Subcutaneous abdominal adipose tissue (tissue), 5 donors: ENCODE measurements around the gene MAGEB4.
"Not testable (repeated sequence)": the region's sequence is repeated elsewhere in the genome, so short reads cannot be mapped to it uniquely, and the experiment has no call there.

Source experiments
- H3K27ac ChIP-seq: one replicate; pipeline ENCODE4 v1.7.0; 2013; ENCODE audit warnings: low read depth, mild to moderate bottlenecking, inconsistent platforms, low read length, moderate library complexity
- H3K27me3 ChIP-seq, 5 donors: one replicate each; pipeline ENCODE4 v1.7.0; 2013; ENCODE audit warnings: low read length in 5 of 5, inconsistent platforms in 1 of 5; ENCODE audit not compliant: control insufficient read depth in 5 of 5, insufficient read depth in 4 of 5
- H3K36me3 ChIP-seq, 5 donors: one replicate each; pipeline ENCODE4 v1.7.0; 2013; ENCODE audit warnings: low read length in 5 of 5; ENCODE audit not compliant: control insufficient read depth in 5 of 5, insufficient read depth in 5 of 5
- H3K4me1 ChIP-seq, 5 donors: one replicate each; pipeline ENCODE4 v1.7.0; 2013; ENCODE audit warnings: low read length in 5 of 5, mild to moderate bottlenecking in 3 of 5, moderate library complexity in 1 of 5; ENCODE audit not compliant: control insufficient read depth in 5 of 5, insufficient read depth in 5 of 5
- H3K4me3 ChIP-seq, 5 donors: one replicate each; pipeline ENCODE4 v1.7.0; 2013; ENCODE audit warnings: low read length in 5 of 5, low read depth in 1 of 5
- H3K9ac ChIP-seq, 5 donors: one replicate each; pipeline ENCODE4 v1.7.0; 2013; ENCODE audit warnings: low read length in 5 of 5, mild to moderate bottlenecking in 4 of 5, moderate library complexity in 3 of 5
- H3K9me3 ChIP-seq, 5 donors: one replicate each; pipeline ENCODE4 v1.7.0; 2013; ENCODE audit warnings: low read length in 5 of 5; ENCODE audit not compliant: control insufficient read depth in 5 of 5
- donor health status: healthy.
- donor health status: healthy.
- donor health status: healthy.
- donor health status: healthy.
- donor health status: healthy.

Gene MAGEB4, protein sequence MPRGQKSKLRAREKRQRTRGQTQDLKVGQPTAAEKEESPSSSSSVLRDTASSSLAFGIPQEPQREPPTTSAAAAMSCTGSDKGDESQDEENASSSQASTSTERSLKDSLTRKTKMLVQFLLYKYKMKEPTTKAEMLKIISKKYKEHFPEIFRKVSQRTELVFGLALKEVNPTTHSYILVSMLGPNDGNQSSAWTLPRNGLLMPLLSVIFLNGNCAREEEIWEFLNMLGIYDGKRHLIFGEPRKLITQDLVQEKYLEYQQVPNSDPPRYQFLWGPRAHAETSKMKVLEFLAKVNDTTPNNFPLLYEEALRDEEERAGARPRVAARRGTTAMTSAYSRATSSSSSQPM

GRCh38 chrX:30241724-30242415, at the start of gene MAGEB4:
MAGEB4 (plus strand) TSS chrX:30242000; CDS start chrX:30242136, 136 bp downstream.
- no peak within 1 kb of the TSS for H3K4me3 ChIP-seq
- H3K9ac ChIP-seq = no peak within 1 kb of the TSS
- H3K27ac ChIP-seq = no peak within 1 kb of the TSS
- H3K27me3 ChIP-seq = peaks cover 3 to 23% (median 6%) of the 10 kb centered on the region in 5 donors
- no peaks in the 10 kb centered on the region for H3K4me1 ChIP-seq
- H3K36me3 ChIP-seq = no peaks in the 10 kb centered on the region
- no peaks in the 10 kb centered on the region for H3K9me3 ChIP-seq

GRCh38 chrX:30193910-30194309, 47.9 kb upstream of the MAGEB4 start:
- not testable (repeated sequence) for H3K4me3 ChIP-seq, H3K4me1 ChIP-seq, H3K9ac ChIP-seq, H3K27ac ChIP-seq, H3K36me3 ChIP-seq, H3K9me3 ChIP-seq
- H3K27me3 ChIP-seq = peaks cover 0 to 10% (median 3%) of the 10 kb centered on the region in 5 donors

DNA sequence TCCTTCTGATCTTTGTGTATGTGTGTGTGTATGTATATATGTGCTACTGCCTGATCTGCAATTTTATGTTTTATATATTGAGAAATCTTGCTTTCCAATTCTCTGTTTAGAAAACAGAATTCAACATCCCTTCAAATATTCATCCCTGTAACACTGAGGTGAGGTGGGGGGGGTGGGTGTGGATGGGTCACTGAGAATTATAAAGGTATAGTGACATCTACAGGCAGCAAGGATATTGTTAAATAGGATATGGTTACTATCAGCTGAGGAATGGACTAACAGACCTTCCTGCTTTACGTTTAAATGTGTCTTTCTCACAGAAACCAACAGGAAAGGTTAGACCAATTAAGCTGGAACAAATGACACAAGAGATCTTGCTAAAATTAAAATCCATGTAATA, 45.5 kb upstream of the MAGEB4 start:
- Histone ChIP-seq H3K9ac (no peak overlapping the region), H3K4me3 (no peak overlapping the region), H3K27me3 (peaks cover 0 to 5% (median 3%) of the 10 kb centered on the region in 5 donors), H3K4me1 (no peaks in the 10 kb centered on the region), H3K9me3 (no peaks in the 10 kb centered on the region), H3K27ac (no peak overlapping the region), H3K36me3 (no peaks in the 10 kb centered on the region)

DNA sequence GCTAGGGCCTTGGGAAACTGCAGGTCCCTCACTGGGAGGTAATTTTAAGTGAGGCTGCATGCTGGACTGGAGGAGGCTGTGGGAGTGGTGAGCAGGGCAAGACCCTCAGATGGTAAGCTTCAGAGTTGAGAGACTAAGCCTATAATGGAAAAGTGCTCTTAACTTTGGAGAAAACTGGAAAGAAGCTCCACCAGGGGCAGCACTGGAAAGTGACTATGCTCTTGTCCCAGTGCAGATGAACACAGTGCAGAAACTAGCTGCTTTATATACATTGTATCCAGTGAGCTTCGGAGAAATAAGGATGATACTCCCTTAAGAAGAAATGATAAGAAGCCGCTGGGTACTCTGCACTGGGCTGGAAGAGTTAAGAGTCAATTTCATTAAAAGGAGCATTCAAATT, 29.6 kb upstream of the MAGEB4 start:
- no peaks in the 10 kb centered on the region for H3K36me3 ChIP-seq
- no peaks in the 10 kb centered on the region for H3K9me3 ChIP-seq
- H3K9ac ChIP-seq = no peak overlapping the region
- H3K27ac ChIP-seq = no peak overlapping the region
- H3K4me1 ChIP-seq = no peaks in the 10 kb centered on the region
- H3K4me3 ChIP-seq = no peak overlapping the region
- peaks cover 5 to 22% (median 8%) of the 10 kb centered on the region in 5 donors for H3K27me3 ChIP-seq

DNA sequence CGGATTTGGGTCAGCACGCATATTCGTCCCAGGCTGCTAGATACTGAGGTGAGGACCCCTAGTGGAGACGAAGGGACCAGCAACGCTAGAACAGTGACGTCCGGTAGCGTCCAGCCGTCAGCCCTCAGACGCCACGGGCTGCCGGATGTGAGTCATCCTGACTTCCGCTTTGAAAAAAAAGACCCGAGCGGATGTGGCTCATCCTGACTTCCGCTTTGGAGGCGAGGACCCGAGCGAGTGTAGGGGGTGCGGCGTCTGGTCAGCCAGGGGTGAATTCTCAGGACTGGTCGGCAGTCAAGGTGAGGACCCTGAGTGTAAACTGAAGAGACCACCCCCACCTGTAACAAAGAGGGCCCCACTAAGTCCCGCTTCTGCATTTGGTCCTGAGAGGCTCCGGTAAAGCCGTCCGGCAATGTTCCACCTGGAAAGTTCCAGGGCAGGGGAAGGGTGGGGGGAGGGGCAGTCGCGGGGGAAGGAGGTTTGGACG, 26.4 kb upstream of the MAGEB4 start, which contains the start of gene MAGEB2:
Gene MAGEB2, plus strand, starts transcription at position 207 of the 487 bp plus-strand sequence. CDS start 3,018 bp downstream, outside the sequence.
- H3K36me3 ChIP-seq = no peaks in the 10 kb centered on the region
- H3K9me3 ChIP-seq = no peaks in the 10 kb centered on the region
- H3K27ac ChIP-seq = no peak within 1 kb of the TSS
- peaks cover 3 to 17% (median 5%) of the 10 kb centered on the region in 5 donors for H3K27me3 ChIP-seq
- H3K4me1 ChIP-seq = no peaks in the 10 kb centered on the region
- H3K9ac ChIP-seq = no peak within 1 kb of the TSS
- H3K4me3 ChIP-seq = no peak within 1 kb of the TSS

- Histone ChIP-seq H3K4me1 (no peaks in the 10 kb centered on the region), H3K36me3 (no peaks in the 10 kb centered on the region), H3K4me3 (no peak overlapping the region), H3K27ac (no peak overlapping the region), H3K27me3 (peaks cover 0 to 13% (median 7%) of the 10 kb centered on the region in 5 donors), H3K9me3 (no peaks in the 10 kb centered on the region), H3K9ac (no peak overlapping the region)
These were observed 24.3 kb upstream of the MAGEB4 start for GRCh38 chrX:30217465-30217864.

GRCh38 chrX:30219372-30219771, 22.4 kb upstream of the MAGEB4 start:
- H3K27me3 ChIP-seq = peaks cover 0 to 8% (median 3%) of the 10 kb centered on the region in 5 donors
- no peaks in the 10 kb centered on the region for H3K36me3 ChIP-seq
- no peaks in the 10 kb centered on the region for H3K4me1 ChIP-seq
- H3K4me3 ChIP-seq = no peak overlapping the region
- H3K9ac ChIP-seq = no peak overlapping the region
- no peak overlapping the region for H3K27ac ChIP-seq
- H3K9me3 ChIP-seq = no peaks in the 10 kb centered on the region

DNA sequence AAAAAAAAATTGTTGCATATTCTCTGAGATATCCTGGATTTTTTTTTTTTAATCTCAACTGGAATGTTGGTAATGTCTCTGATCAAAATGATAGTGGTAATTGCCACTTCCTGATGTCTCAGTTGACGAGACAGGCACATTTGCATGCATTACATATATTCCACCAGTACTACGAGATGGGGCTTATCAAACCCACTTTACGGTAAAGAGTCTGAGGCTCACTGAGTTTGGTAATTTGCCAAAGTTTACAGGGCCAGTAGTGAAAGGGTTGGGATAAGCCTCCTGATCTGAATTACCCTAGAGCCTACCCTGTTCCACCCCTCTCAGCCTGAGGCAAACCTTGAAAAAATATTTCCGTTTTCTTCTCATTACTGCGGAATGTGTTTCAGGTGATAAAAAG, 21.1 kb upstream of the MAGEB4 start:
- Histone ChIP-seq H3K9me3 (no peaks in the 10 kb centered on the region), H3K36me3 (no peaks in the 10 kb centered on the region), H3K27ac (no peak overlapping the region), H3K4me1 (no peaks in the 10 kb centered on the region), H3K9ac (no peak overlapping the region), H3K27me3 (peaks cover 0 to 6% (median 3%) of the 10 kb centered on the region in 5 donors), H3K4me3 (no peak overlapping the region)

DNA sequence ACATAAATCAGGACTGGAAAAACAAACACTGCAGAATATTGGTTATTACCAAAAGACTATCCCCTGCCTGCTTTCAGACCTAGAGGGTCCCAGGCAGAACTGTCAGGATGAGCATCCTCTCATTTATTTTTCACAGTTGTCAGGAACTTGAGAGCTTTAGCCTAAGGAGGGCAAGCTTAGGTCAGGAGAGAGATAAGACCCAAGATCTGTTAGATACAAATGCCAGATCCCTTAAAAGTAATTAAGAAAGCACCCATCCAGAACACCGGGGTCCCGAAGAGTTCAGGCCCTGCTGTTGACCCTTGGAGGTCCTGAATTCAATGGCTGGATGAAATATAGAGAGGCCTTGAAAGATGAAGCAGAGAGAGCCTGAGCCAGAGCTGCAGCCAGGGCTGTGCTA, 17.3 kb upstream of the MAGEB4 start:
- Histone ChIP-seq H3K27me3 (peaks cover 0 to 12% (median 0%) of the 10 kb centered on the region in 5 donors), H3K9me3 (no peaks in the 10 kb centered on the region), H3K9ac (no peak overlapping the region), H3K4me1 (no peaks in the 10 kb centered on the region), H3K4me3 (no peak overlapping the region), H3K27ac (no peak overlapping the region), H3K36me3 (no peaks in the 10 kb centered on the region)

DNA sequence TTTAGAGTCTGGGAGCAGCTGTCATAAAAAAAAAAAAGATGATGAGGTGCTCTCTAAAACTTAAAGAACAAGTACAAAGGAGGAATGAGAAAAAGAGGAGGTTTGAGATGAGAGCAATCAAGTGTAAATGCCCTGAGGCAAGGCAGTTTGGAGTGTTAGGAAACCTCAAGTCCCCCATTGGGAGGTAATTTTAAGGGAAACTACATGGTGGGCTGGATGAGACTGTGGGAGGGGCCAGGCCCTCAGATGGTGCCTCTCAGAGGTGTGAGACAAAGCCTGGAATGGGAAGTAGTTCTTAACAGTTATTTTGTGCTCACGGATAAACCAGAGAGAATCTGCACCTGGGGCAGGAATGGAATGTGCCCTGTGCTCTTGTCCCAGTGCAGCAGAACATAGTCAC, 13.3 kb upstream of the MAGEB4 start:
- Histone ChIP-seq H3K9me3 (no peaks in the 10 kb centered on the region), H3K4me3 (no peak overlapping the region), H3K27ac (no peak overlapping the region), H3K9ac (no peak overlapping the region), H3K4me1 (no peaks in the 10 kb centered on the region), H3K27me3 (peaks cover 0 to 7% (median 0%) of the 10 kb centered on the region in 5 donors), H3K36me3 (no peaks in the 10 kb centered on the region)
